Caco-2 (cell line): Measurements from ENCODE around the gene NAALADL2. TPM values are rescaled to one million over a fixed set of nuclear protein-coding genes. Genes with fewer than 3 reads are reported as not detected.

Experiments
- BruUV-seq: library from RNA; stranded (reverse); fragments of 400-500 nt; replicated peaks from 2 replicates; lab custom pipeline; 2021; lab: Mats Ljungman, UMichigan
- CTCF ChIA-PET: fragments of 300-600 bp; sonication (Branson Sonifier 250); formaldehyde crosslinking; loops from one replicate; lab custom pipeline; 2022; ENCODE audit warnings: antibody characterized with exemption; lab: Charles Lee
- POLR2A ChIA-PET: fragments of 300-600 bp; sonication (Branson Sonifier 250); formaldehyde crosslinking; loops from one replicate; lab custom pipeline; 2022; ENCODE audit warnings: antibody characterized with exemption; lab: Charles Lee
- DNase-seq, 2 experiments: peaks; one replicate each; pipeline versions ENCODE4 v3.0.0 to v3.0.0-alpha.2; 2020 to 2022
- H3K27me3 ChIP-seq: replicated peaks from 2 replicates; pipeline ENCODE4 v1.6.0; 2011; ENCODE audit warnings: low read length; ENCODE audit not compliant: control insufficient read depth, insufficient read depth
- H3K36me3 ChIP-seq: 2 replicates; pipeline ENCODE4 v1.5.1; 2011; ENCODE audit warnings: low read length; ENCODE audit not compliant: control insufficient read depth, insufficient read depth
- H3K4me1 ChIP-seq: fragments of 250-450 bp; sonication (Bioruptor Pico); 2 replicates; pipeline ENCODE4 v1.5.1; 2020; ENCODE audit warnings: mild to moderate bottlenecking
- H3K4me3 ChIP-seq: 2 replicates; pipeline ENCODE4 v1.5.1; 2011; ENCODE audit warnings: low read depth, mild to moderate bottlenecking, control low read depth, low read length
- H3K9me3 ChIP-seq: fragments of 250-450 bp; sonication (Bioruptor Pico); 2 replicates; pipeline ENCODE4 v1.5.1; 2020; ENCODE audit warnings: mild to moderate bottlenecking, moderate library complexity
- H3K27ac Mint-ChIP-seq: one replicate; pipeline ENCODE4 v1.8.0; 2022; ENCODE audit warnings: mixed read lengths; ENCODE audit not compliant: unreplicated experiment
- H3K27me3 Mint-ChIP-seq: one replicate; pipeline ENCODE4 v1.8.0; 2022; ENCODE audit warnings: mixed read lengths; ENCODE audit not compliant: insufficient read depth, unreplicated experiment
- H3K36me3 Mint-ChIP-seq: one replicate; pipeline ENCODE4 v1.8.0; 2022; ENCODE audit warnings: mild to moderate bottlenecking, mixed read lengths; ENCODE audit not compliant: insufficient read depth, unreplicated experiment
- H3K4me1 Mint-ChIP-seq: one replicate; pipeline ENCODE4 v1.8.0; 2022; ENCODE audit warnings: low read depth, mixed read lengths; ENCODE audit not compliant: unreplicated experiment
- H3K4me3 Mint-ChIP-seq: one replicate; pipeline ENCODE4 v1.8.0; 2022; ENCODE audit warnings: mild to moderate bottlenecking, moderate library complexity, mixed read lengths; ENCODE audit not compliant: unreplicated experiment
- H3K9me3 Mint-ChIP-seq: one replicate; pipeline ENCODE4 v1.8.0; 2022; ENCODE audit warnings: mixed read lengths; ENCODE audit not compliant: unreplicated experiment
- CTCF ChIP-seq, 2 experiments: fragments of 200-600 bp in 1 of 2; IDR thresholded peaks; 1 replicate in 1 of 2; 2 replicates in 1 of 2; pipeline versions ENCODE4 v1.5.1 to v1.8.0; 2011 to 2022; ENCODE audit warnings: antibody characterized with exemption in 1 of 2, control low read depth in 1 of 2, inconsistent platforms in 1 of 2, low read depth in 1 of 2, low read length in 1 of 2, mild to moderate bottlenecking in 1 of 2, moderate library complexity in 1 of 2; ENCODE audit not compliant: insufficient read depth in 1 of 2, severe bottlenecking in 1 of 2, unreplicated experiment in 1 of 2
- intact Hi-C: fragments of 100-400 bp; cut with micrococcal nuclease; formaldehyde crosslinking; loops from one replicate; pipeline ENCODE4 v1.10.0; 2022; ENCODE audit not compliant: unreplicated experiment
- total RNA-seq: library from RNA; stranded (reverse); gene quantifications from 2 replicates; pipeline ENCODE4 v1.2.3, GENCODE V29; 2022

The NAALADL2 gene
- total RNA-seq, 1 experiment from 2014 or later: 4.4 TPM

- Mint-ChIP-seq H3K27ac (no peak overlapping the region), H3K36me3 (no peaks in the 10 kb centered on the region), H3K4me3 (no peak overlapping the region), H3K9me3 (no peaks in the 10 kb centered on the region), H3K4me1 (no peaks in the 10 kb centered on the region), H3K27me3 (no peaks in the 10 kb centered on the region)
- POLR2A ChIA-PET: no interaction called here
- no TSS peak for BruUV-seq
- no peaks in the 10 kb centered on the region for H3K27me3 ChIP-seq
- intact Hi-C loops: no loop called here
- H3K9me3 ChIP-seq: no peaks in the 10 kb centered on the region
- CTCF ChIA-PET: no interaction called here
- no peaks in the 10 kb centered on the region for H3K36me3 ChIP-seq
- TF ChIP-seq CTCF (IDR thresholded peaks at IDR 0.05; ENCODE audit: insufficient read depth in 1 of 2, low read depth in 1 of 2, low read length in 1 of 2, severe bottlenecking in 1 of 2, unreplicated experiment in 1 of 2): no peak
- DNase-seq: no peak
- no peak overlapping the region for H3K4me3 ChIP-seq
- H3K4me1 ChIP-seq: no peaks in the 10 kb centered on the region
Measured at GRCh38 chr3:175378348-175378747, 519.2 kb downstream of the NAALADL2 start.

GRCh38 chr3:175381685-175382084 lies 522.6 kb downstream of the NAALADL2 start:
- Histone ChIP-seq H3K9me3 (no peaks in the 10 kb centered on the region), H3K36me3 (no peaks in the 10 kb centered on the region), H3K4me1 (no peaks in the 10 kb centered on the region), H3K4me3 (no peak overlapping the region), H3K27me3 (no peaks in the 10 kb centered on the region)
- no TSS peak for BruUV-seq
- TF ChIP-seq CTCF (IDR thresholded peaks at IDR 0.05; ENCODE audit: insufficient read depth in 1 of 2, low read depth in 1 of 2, low read length in 1 of 2, severe bottlenecking in 1 of 2, unreplicated experiment in 1 of 2): no peak
- ChIA-PET POLR2A (no interaction called here), CTCF (no interaction called here)
- no peak for DNase-seq
- Mint-ChIP-seq H3K9me3 (no peaks in the 10 kb centered on the region), H3K4me1 (no peaks in the 10 kb centered on the region), H3K36me3 (no peaks in the 10 kb centered on the region), H3K27me3 (no peaks in the 10 kb centered on the region), H3K27ac (no peak overlapping the region), H3K4me3 (no peak overlapping the region)
- intact Hi-C loops: no loop called here

GRCh38 chr3:175383371-175383770 lies 524.2 kb downstream of the NAALADL2 start:
- Mint-ChIP-seq H3K4me1 (no peaks in the 10 kb centered on the region), H3K4me3 (no peak overlapping the region), H3K36me3 (no peaks in the 10 kb centered on the region), H3K9me3 (no peaks in the 10 kb centered on the region), H3K27me3 (no peaks in the 10 kb centered on the region), H3K27ac (no peak overlapping the region)
- Histone ChIP-seq H3K9me3 (no peaks in the 10 kb centered on the region), H3K4me3 (no peak overlapping the region), H3K4me1 (no peaks in the 10 kb centered on the region), H3K36me3 (no peaks in the 10 kb centered on the region), H3K27me3 (no peaks in the 10 kb centered on the region)
- no peak for TF ChIP-seq CTCF (IDR thresholded peaks at IDR 0.05; ENCODE audit: insufficient read depth in 1 of 2, low read depth in 1 of 2, low read length in 1 of 2, severe bottlenecking in 1 of 2, unreplicated experiment in 1 of 2)
- no TSS peak for BruUV-seq
- CTCF ChIA-PET: no interaction called here
- intact Hi-C loops: no loop called here
- no peak for DNase-seq
- POLR2A ChIA-PET: no interaction called here
